ENCODE data around the gene ADNP. TPM values are rescaled to one million over a fixed set of nuclear protein-coding genes. Genes with fewer than 3 reads are reported as not detected.

Gene ADNP
- total RNA-seq, 2 donors from 2014 or later: 62.3 to 72.2 TPM

DNA sequence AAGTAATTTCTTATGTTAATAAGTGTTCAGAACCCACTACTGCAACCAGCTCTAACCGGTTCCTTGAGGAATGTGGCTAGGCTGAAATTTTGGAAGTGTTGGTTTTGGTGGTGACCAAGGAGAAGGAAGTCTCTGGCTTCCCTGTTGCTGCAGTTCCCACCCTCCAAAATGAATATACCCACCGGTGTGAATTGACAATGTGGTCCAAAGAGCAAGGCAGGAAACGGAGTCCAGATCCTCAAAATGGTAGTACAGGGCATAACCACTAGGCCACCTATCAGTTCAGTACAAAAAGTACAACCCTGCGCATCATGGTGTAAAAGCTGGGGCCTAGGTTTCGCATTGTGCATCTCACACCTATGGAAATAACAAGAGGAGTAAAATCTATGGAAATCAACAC lies 2.8 kb downstream of the ADNP start:
- H3K36me3 Mint-ChIP-seq (ENCODE audit: insufficient read depth in 2 of 2): peaks cover 12 to 38% of the 10 kb centered on the region in 2 donors
- H3K4me1 Mint-ChIP-seq (ENCODE audit: low read depth): peaks cover 69% of the 10 kb centered on the region
- H3K4me3 Mint-ChIP-seq: peak overlapping the region; percentile 94 to 98
- H3K27ac Mint-ChIP-seq: peak overlapping the region; percentile 99
- H3K9me3 Mint-ChIP-seq: no peaks in the 10 kb centered on the region
- no peaks in the 10 kb centered on the region for H3K27me3 Mint-ChIP-seq (ENCODE audit: low read depth)
- no peak for DNase-seq
- ATAC-seq (replicated peaks in 1 of 2): no peak

DNA sequence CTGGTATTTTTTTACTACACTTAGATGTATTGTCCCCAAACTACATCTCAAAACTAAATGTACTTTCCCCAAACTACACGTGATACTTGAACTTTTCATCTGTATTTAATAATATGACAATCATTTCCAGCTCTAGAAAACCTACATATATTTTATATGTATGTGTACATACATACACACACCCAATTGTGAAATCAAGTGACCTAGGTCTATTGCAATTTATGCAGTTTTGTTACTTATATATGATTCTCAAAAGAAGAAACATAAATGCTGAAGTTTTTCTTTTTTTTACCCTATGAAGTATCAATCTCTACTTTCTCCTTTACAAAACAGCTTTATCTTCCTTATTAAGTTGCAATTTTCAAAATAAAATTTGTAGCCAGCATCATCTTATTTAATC lies 4.7 kb downstream of the ADNP start:
- no peak for DNase-seq
- Mint-ChIP-seq H3K36me3 (ENCODE audit: insufficient read depth in 2 of 2) (peaks cover 12 to 41% of the 10 kb centered on the region in 2 donors), H3K4me3 (no peak overlapping the region), H3K27ac (peak overlapping the region; percentile 91), H3K27me3 (ENCODE audit: low read depth) (no peaks in the 10 kb centered on the region), H3K9me3 (no peaks in the 10 kb centered on the region), H3K4me1 (ENCODE audit: low read depth) (peaks cover 73% of the 10 kb centered on the region)
- ATAC-seq (replicated peaks in 1 of 2): no peak

DNA sequence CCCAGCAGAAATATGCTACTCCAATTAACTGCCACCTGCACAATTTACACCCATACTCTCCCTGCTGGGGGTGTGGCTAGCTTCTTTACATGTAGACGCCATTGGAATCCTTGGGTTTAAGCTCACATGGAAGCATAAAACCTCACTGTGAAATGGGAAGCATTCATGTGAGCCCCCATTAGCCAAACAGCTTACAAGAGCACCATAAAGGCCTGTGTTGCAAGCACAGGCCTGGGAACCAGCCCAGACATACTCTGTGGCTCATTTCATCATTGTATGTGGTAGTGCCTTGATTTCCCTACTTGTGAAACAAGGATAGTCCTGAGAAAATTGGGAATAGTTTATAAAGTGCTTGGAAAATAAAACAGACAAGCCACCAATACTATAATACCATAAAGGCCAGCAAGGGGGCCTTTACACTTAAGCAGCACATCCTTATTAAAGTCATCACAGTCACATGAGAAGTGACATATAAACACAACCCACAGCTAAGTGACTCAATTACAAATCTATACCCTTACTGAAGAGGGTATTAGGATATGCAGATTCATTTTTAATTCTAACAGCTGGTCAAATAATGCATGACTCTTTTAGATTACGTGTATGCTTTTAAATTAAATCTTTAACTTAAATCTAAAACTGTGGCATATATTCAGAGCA lies 6.8 kb downstream of the ADNP start:
- H3K4me3 Mint-ChIP-seq: no peak overlapping the region
- peaks cover 88% of the 10 kb centered on the region for H3K4me1 Mint-ChIP-seq (ENCODE audit: low read depth)
- no peak overlapping the region for H3K27ac Mint-ChIP-seq
- no peaks in the 10 kb centered on the region for H3K27me3 Mint-ChIP-seq (ENCODE audit: low read depth)
- ATAC-seq (replicated peaks in 1 of 2) (no peak), DNase-seq (no peak)
- H3K36me3 Mint-ChIP-seq (ENCODE audit: insufficient read depth in 2 of 2): peaks cover 5 to 40% of the 10 kb centered on the region in 2 donors
- no peaks in the 10 kb centered on the region for H3K9me3 Mint-ChIP-seq

DNA sequence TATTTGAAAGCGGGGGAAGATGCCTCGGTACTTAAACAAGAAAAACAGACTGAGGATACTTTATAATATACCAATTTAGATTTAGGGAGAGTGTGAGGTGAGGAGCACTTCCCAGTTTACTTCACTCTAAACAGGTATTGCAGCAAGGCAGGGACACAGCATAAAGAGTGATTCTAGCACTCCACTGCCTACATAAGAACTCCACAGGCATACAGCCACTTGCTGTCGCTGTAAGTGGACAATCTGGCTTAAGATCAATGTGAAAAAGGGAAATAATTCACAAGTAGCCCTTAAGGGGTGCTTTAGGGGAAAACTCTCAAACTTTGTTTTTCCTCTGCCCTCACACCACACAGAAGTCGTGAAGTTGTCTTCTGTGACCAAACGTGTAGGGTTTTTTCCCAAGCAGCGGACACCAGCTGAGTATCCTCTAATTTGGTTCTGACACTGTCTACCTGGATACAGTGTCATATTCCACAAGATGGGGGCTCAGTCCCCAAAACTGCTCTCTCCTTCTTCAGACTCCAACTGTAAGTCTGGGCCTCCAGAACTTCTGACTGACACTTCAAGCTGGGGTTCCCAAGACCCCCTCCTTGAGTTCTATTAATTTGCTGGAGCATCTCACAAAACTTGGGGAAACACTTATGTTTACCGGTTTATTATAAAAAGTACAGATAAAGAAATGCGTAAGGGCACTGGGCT lies 9.3 kb downstream of the ADNP start:
- Mint-ChIP-seq H3K4me3 (no peak overlapping the region), H3K27ac (peak overlapping the region; percentile 60), H3K27me3 (ENCODE audit: low read depth) (no peaks in the 10 kb centered on the region), H3K9me3 (no peaks in the 10 kb centered on the region), H3K36me3 (ENCODE audit: insufficient read depth in 2 of 2) (peaks cover 2 to 26% of the 10 kb centered on the region in 2 donors), H3K4me1 (ENCODE audit: low read depth) (peaks cover 77% of the 10 kb centered on the region)
- ATAC-seq (replicated peaks in 1 of 2): no peak
- no peak for DNase-seq

DNA sequence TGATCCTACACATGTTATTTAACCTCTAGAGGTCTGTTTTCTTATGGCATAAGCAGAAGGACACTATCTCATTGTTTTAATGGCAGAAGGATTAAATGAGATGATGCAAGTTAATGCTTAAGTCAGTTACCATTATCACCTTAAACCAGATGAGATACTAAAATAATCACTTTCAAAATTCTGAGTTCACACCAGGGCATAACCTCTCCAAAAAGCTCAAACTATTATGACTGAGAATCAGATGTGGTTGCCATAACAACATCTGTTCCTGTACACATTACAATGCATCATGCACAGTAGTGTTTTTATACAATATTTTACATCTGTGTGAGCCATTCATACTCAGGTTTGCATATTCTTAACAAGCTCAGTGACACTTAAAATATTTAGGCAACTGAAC lies 10.2 kb downstream of the ADNP start:
- H3K36me3 Mint-ChIP-seq (ENCODE audit: insufficient read depth in 2 of 2): peaks cover 2 to 22% of the 10 kb centered on the region in 2 donors
- no peak overlapping the region for H3K4me3 Mint-ChIP-seq
- H3K4me1 Mint-ChIP-seq (ENCODE audit: low read depth): peaks cover 80% of the 10 kb centered on the region
- DNase-seq (no peak), ATAC-seq (replicated peaks in 1 of 2) (peak; percentile 83 to 87)
- H3K9me3 Mint-ChIP-seq: no peaks in the 10 kb centered on the region
- H3K27me3 Mint-ChIP-seq (ENCODE audit: low read depth): no peaks in the 10 kb centered on the region
- peak overlapping the region; percentile 60 for H3K27ac Mint-ChIP-seq

DNA sequence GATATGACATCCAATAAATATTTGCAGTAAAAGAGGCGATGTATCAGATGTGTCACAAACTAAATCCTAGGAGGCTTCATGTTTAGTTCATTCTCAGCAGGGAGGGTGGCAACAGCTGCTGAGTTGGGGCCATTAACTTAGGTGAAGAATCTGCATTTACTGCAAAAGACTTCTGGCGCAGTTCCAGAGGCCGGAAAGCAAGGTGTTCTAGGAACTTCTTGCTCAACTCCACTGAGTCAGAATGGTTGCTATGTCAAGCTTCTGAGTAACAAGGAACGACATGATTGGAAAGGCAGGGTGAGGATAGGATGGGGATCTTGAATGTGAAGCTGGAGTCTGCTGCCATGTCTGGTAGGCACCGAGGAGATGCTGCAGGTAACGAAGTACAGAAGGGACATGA lies 11.7 kb downstream of the ADNP start:
- H3K4me1 Mint-ChIP-seq (ENCODE audit: low read depth): peaks cover 79% of the 10 kb centered on the region
- peak overlapping the region; percentile 30 for H3K27ac Mint-ChIP-seq

DNA sequence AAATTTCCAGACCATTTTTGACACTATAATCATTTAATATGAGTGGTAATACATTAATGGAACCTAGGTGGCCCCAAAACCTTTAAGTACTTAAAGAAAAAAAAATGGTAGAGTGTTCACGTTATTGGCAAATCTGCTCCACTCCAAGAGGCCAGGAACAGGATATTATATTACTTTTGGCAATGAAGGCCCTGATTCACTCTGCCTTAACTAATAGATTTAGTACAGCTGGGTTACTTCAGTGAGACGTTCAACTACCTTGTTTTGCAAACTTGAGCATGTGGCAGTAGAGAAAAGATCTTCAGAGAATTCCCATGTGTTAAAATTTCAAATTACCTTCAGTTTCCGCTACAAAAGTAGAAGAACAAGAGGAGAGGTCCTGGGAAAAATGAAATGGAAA lies 12.8 kb downstream of the ADNP start:
- Mint-ChIP-seq H3K27me3 (ENCODE audit: low read depth) (no peaks in the 10 kb centered on the region), H3K36me3 (ENCODE audit: insufficient read depth in 2 of 2) (peaks cover 2 to 13% of the 10 kb centered on the region in 2 donors), H3K27ac (peak overlapping the region; percentile 52), H3K4me3 (no peak overlapping the region), H3K4me1 (ENCODE audit: low read depth) (peaks cover 81% of the 10 kb centered on the region), H3K9me3 (no peaks in the 10 kb centered on the region)
- DNase-seq (no peak), ATAC-seq (replicated peaks in 1 of 2) (no peak)

More for the DNA sequence above, 11.7 kb downstream of the ADNP start:
- Mint-ChIP-seq H3K36me3 (ENCODE audit: insufficient read depth in 2 of 2) (peaks cover 2 to 14% of the 10 kb centered on the region in 2 donors), H3K9me3 (no peaks in the 10 kb centered on the region), H3K4me3 (peak overlapping the region in 1 of 2 donors; percentile 13), H3K27me3 (ENCODE audit: low read depth) (no peaks in the 10 kb centered on the region)
- DNase-seq: no peak
- ATAC-seq (replicated peaks in 1 of 2): no peak

DNA sequence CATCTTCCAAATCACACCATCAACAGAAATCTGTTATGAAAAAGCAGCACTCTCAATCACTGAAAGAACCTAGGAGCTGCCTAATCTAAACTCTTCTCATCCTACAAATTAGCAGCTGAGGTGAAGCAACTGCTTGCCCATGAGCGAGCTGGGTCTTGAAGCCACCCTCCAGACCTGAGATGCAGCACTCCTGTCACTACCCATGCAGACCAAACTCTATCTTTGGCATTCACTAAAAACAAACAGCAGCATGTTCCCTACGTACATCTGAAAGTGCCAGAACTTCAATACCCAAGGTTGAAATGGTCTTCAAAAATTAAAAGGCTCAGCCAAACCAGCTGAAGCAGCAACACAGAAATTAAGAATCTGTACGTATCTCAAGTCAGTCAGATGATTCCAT lies 14.3 kb downstream of the ADNP start:
- ATAC-seq (replicated peaks in 1 of 2) (no peak), DNase-seq (no peak)
- Mint-ChIP-seq H3K27ac (peak overlapping the region; percentile 92), H3K9me3 (no peaks in the 10 kb centered on the region), H3K4me3 (peak overlapping the region in 1 of 2 donors; percentile 0), H3K36me3 (ENCODE audit: insufficient read depth in 2 of 2) (peaks cover 2 to 11% of the 10 kb centered on the region in 2 donors), H3K27me3 (ENCODE audit: low read depth) (no peaks in the 10 kb centered on the region), H3K4me1 (ENCODE audit: low read depth) (peaks cover 84% of the 10 kb centered on the region)

DNA sequence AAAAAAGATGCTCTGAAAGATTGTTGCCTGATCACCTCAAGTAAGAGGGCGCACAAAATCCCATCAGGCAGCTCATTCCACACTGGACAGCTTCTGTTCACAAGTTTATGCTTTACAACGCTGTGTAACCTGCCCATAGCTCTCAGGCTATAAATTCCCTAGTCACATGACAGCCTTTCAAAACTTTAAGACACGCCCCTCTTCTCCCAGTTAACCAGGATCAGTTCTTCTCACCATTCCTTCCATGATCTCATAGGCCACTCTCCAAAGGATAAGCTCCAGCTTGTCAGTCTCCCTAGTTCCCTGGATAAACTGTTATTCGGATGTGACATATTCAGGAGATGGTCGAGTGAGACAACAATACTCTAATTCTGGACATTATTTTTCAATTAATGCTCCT lies 15.0 kb downstream of the ADNP start:
- ATAC-seq (replicated peaks in 1 of 2): no peak
- H3K27me3 Mint-ChIP-seq (ENCODE audit: low read depth): no peaks in the 10 kb centered on the region
- no peak overlapping the region for H3K4me3 Mint-ChIP-seq
- H3K36me3 Mint-ChIP-seq (ENCODE audit: insufficient read depth in 2 of 2): peaks cover 2 to 14% of the 10 kb centered on the region in 2 donors
- H3K27ac Mint-ChIP-seq: peak overlapping the region; percentile 21
- peaks cover 84% of the 10 kb centered on the region for H3K4me1 Mint-ChIP-seq (ENCODE audit: low read depth)
- DNase-seq: no peak
- no peaks in the 10 kb centered on the region for H3K9me3 Mint-ChIP-seq

DNA sequence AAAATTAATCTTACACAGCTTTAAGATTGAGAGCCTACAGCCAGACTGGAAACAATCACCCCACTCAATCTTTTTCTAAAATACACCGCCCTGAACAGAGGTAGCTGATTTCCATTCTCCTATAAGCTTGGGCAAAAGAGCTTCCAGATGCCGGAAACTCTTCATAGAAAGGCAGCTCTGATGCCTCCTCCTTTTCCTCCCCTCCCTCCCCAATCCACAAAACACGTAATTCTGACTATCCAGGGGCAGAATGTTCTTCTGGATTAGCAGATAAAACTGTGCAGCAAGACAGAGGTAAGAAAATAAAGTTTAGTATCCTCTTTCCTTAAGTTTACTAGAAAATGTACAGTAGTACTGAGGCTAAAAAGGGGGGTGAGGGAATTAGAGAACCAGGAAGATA lies 15.8 kb downstream of the ADNP start:
- Mint-ChIP-seq H3K4me3 (no peak overlapping the region), H3K9me3 (no peaks in the 10 kb centered on the region), H3K36me3 (ENCODE audit: insufficient read depth in 2 of 2) (peaks cover 2 to 18% of the 10 kb centered on the region in 2 donors), H3K27ac (peak overlapping the region; percentile 85), H3K27me3 (ENCODE audit: low read depth) (no peaks in the 10 kb centered on the region), H3K4me1 (ENCODE audit: low read depth) (peaks cover 84% of the 10 kb centered on the region)
- DNase-seq (no peak), ATAC-seq (replicated peaks in 1 of 2) (no peak)

DNA sequence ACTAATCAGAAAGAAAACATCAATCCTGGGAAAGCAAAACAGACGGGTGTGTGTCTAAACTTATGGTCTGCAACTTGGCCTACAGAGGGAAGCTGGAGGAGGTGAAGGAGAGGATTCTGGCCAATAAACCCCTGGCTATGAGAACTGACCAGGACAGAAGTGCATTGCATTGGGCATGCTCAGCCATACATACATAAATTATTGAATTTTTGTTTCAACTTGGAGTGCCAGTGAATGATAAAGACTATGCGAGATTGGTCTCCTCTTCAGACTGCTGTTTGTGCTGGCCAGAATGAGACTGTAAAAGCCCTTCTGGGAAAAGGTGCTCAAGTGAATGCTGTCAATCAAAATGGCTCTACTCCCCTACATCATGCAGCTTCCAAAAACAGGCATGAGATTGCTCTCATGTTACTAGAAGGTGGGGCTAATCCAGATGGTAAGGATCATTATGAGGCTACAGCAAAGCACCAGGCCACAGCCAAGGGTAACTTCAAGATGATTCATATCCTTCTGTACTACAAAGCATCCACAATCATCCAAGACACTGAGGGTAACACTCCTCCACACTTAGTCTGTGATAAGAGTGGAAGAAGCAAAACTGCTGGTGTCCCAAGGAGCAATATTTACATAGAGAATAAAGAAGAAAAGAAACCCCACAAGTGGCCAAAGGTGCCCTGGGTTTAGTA lies 17.4 kb downstream of the ADNP start:
- Mint-ChIP-seq H3K36me3 (ENCODE audit: insufficient read depth in 2 of 2) (peaks cover 2 to 11% of the 10 kb centered on the region in 2 donors), H3K27me3 (ENCODE audit: low read depth) (no peaks in the 10 kb centered on the region), H3K9me3 (no peaks in the 10 kb centered on the region), H3K4me3 (peak overlapping the region in 1 of 2 donors; percentile 43), H3K27ac (peak overlapping the region; percentile 85), H3K4me1 (ENCODE audit: low read depth) (peaks cover 81% of the 10 kb centered on the region)
- peak; percentile 96 to 97 for ATAC-seq (replicated peaks in 1 of 2)
- DNase-seq: peak; percentile 47 to 53

DNA sequence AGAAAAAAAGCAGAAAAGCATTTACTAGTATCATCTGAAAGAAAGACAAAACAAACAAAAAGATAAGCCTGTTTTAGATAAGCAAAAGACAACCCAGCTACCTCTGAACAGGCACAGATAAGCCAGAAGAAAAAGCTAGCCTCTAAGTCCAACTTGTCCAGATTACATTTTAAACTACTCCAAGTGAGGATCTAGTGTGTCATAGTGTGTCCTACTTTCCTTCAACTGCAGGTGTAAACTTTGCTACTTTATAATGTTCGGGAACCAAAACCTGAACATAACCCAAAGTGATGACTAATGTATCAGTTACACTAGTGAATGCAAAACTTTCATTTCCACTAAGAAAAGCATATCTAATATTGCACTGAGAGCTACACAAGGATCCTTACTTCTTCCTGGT lies 19.5 kb downstream of the ADNP start:
- no peak for DNase-seq
- no peaks in the 10 kb centered on the region for H3K27me3 Mint-ChIP-seq (ENCODE audit: low read depth)
- peak; percentile 48 to 51 for ATAC-seq (replicated peaks in 1 of 2)
- peak overlapping the region; percentile 46 to 63 for H3K4me3 Mint-ChIP-seq
- H3K27ac Mint-ChIP-seq: peak overlapping the region; percentile 89
- no peaks in the 10 kb centered on the region for H3K9me3 Mint-ChIP-seq
- H3K36me3 Mint-ChIP-seq (ENCODE audit: insufficient read depth in 2 of 2): peaks cover 0 to 22% of the 10 kb centered on the region in 2 donors
- H3K4me1 Mint-ChIP-seq (ENCODE audit: low read depth): peaks cover 77% of the 10 kb centered on the region

DNA sequence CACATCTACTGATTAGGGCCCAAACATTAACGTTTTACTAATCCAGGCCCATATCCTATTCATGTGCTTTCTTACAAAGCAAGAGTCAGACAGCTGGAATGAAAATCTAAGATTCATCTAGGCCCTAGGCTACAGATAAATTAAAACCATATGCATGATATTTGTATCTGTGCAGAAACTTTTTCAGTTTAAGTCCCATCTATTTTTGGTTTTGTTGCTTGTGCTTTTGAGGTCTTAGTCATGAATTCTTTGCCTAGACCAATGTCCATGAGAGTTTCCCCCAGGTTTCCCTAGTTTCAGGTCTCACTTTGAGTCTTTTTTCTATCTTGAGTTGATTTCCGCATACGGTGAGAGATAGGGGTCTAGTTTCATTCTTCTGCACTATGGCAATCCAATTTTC lies 20.2 kb downstream of the ADNP start:
- peak overlapping the region; percentile 89 for H3K27ac Mint-ChIP-seq
- H3K27me3 Mint-ChIP-seq (ENCODE audit: low read depth): no peaks in the 10 kb centered on the region
- H3K4me3 Mint-ChIP-seq: peak overlapping the region; percentile 46 to 63
- no peaks in the 10 kb centered on the region for H3K9me3 Mint-ChIP-seq
- H3K36me3 Mint-ChIP-seq (ENCODE audit: insufficient read depth in 2 of 2): peaks cover 0 to 22% of the 10 kb centered on the region in 2 donors
- ATAC-seq (replicated peaks in 1 of 2) (no peak), DNase-seq (no peak)
- peaks cover 70% of the 10 kb centered on the region for H3K4me1 Mint-ChIP-seq (ENCODE audit: low read depth)
